NCI-H748 (cell line): ENCODE data around the gene CYTH1.
A peak's percentile ranks its signal among the peaks of the same experiment; 100 is the strongest.
"Not testable (repeated sequence)": the region's sequence is repeated elsewhere in the genome, so short reads cannot be mapped to it uniquely, and the experiment has no call there.

Experiments used
- DNase-seq: peaks from one replicate; lab custom pipeline; 2025; ENCODE audit not compliant: unreplicated experiment; lab: John Stamatoyannopoulos, UW

CYTH1 gene

GRCh38 chr17:78673395-78673794 lies 108.7 kb downstream of the CYTH1 start:
- no peak for DNase-seq

GRCh38 chr17:78672871-78673371 lies 109.2 kb downstream of the CYTH1 start:
- no peak for DNase-seq

GRCh38 chr17:78672005-78672404 lies 110.1 kb downstream of the CYTH1 start:
- no peak for DNase-seq

GRCh38 chr17:78671726-78672001 lies 110.4 kb downstream of the CYTH1 start:
- DNase-seq, result not testable (repeated sequence)

- no peak for DNase-seq
Measured at GRCh38 chr17:78670850-78671725, 111.0 kb downstream of the CYTH1 start.

- DNase-seq, result no peak
Measured at GRCh38 chr17:78669975-78670518, 112.0 kb downstream of the CYTH1 start.

GRCh38 chr17:78669256-78669974 lies 112.7 kb downstream of the CYTH1 start:
- DNase-seq, result no peak

GRCh38 chr17:78668847-78669246 lies 113.2 kb downstream of the CYTH1 start:
- no peak for DNase-seq

- no peak for DNase-seq
Measured at GRCh38 chr17:78667741-78668640, 114.1 kb downstream of the CYTH1 start.

- no peak for DNase-seq
Measured at GRCh38 chr17:78667091-78667490, 115.0 kb downstream of the CYTH1 start.

GRCh38 chr17:78665952-78666920 lies 115.8 kb downstream of the CYTH1 start:
- no peak for DNase-seq

GRCh38 chr17:78665387-78665951 lies 116.6 kb downstream of the CYTH1 start:
- no peak for DNase-seq

- DNase-seq, result peak; percentile 83
Measured at GRCh38 chr17:78664476-78665386, 117.3 kb downstream of the CYTH1 start.

GRCh38 chr17:78661093-78661770 lies 120.8 kb downstream of the CYTH1 start:
- DNase-seq, result no peak

GRCh38 chr17:78659546-78659945 lies 122.5 kb downstream of the CYTH1 start:
- DNase-seq, result no peak

- no peak for DNase-seq
Measured at GRCh38 chr17:78658281-78658785, 123.7 kb downstream of the CYTH1 start.

GRCh38 chr17:78655251-78655940 lies 126.7 kb downstream of the CYTH1 start:
- DNase-seq, result no peak
